ENCODE measurements around the gene UTP14C. TPM values are rescaled to one million over a fixed set of nuclear protein-coding genes. Genes with fewer than 3 reads are reported as not detected.
"Not testable (repeated sequence)": the region's sequence is repeated elsewhere in the genome, so short reads cannot be mapped to it uniquely, and the experiment has no call there.

The UTP14C gene
- total and polyA plus RNA-seq, 4 experiments from 2014 or later, result 1.9 to 16.1 (median 9.3) TPM

DNA sequence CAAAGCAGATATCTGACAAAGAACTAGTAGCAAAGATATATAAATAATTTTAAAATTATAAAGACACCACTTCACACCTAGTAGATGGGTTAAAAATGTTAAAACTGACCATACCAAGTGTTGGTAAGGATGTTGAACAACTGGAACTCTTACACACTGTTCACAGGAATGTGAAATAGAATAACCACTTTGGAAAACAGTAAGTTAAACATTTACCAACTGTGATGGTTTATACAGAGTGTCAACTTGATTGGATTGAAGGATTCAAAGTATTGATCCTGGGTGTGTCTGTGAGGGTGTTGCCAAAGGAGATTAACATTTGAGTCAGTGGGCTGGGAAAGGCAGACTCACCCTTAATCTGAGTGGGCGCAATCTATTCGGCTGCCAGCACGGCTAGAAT, 19.2 kb downstream of the UTP14C start:
- DNase-seq, result no peak
- H3K4me3 Mint-ChIP-seq, result no peak overlapping the region
- ChIA-PET POLR2A (ENCODE audit: partially characterized antibody) (no interaction called here), CTCF (ENCODE audit: partially characterized antibody) (no interaction called here)
- H3K36me3 Mint-ChIP-seq, result peaks cover 9 to 16% of the 10 kb centered on the region in 2 donors
- H3K4me1 Mint-ChIP-seq, result no peaks in the 10 kb centered on the region
- peaks cover 0 to 28% (median 9%) of the 10 kb centered on the region in 8 donors for H3K9me3 Mint-ChIP-seq
- Histone ChIP-seq H3K4me3 (ENCODE audit: low read length in 2 of 2) (no peak overlapping the region), H3K9me3 (ENCODE audit: control insufficient read depth in 1 of 2, low read length in 2 of 2) (no peaks in the 10 kb centered on the region), H3K4me1 (ENCODE audit: insufficient read depth, low read length) (no peaks in the 10 kb centered on the region), H3K27me3 (ENCODE audit: insufficient read depth, low read length) (no peaks in the 10 kb centered on the region), H3K36me3 (ENCODE audit: insufficient read depth, low read length) (no peaks in the 10 kb centered on the region), H3K27ac (ENCODE audit: low read depth, low read length) (no peak overlapping the region)
- intact Hi-C loops (cut with micrococcal nuclease), result no loop called here
- H3K27me3 Mint-ChIP-seq, result no peaks in the 10 kb centered on the region
- no peak overlapping the region for H3K27ac Mint-ChIP-seq

DNA sequence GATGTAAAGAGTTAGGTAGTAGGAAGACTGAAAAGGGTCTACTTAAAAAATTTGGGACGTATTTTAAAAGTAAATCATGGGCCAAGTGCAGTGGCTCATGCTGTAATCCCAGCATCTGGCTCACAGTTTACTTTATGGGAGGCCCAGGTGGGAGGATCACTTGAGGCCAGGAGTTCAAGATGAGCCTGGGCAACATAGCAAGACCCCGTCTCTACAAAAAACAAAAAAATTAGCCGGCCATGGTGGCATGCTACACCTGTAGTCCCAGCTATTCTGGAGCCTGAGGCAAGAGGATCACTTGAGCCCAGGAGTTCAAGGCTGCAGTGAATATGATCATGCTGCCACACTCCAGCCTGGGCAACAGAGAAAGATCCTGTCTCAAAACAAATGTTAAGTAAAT, 23.0 kb downstream of the UTP14C start:
- Histone ChIP-seq H3K27me3 (ENCODE audit: insufficient read depth, low read length) (no peaks in the 10 kb centered on the region), H3K4me3 (ENCODE audit: low read length in 2 of 2) (no peak overlapping the region), H3K4me1 (ENCODE audit: insufficient read depth, low read length) (no peaks in the 10 kb centered on the region), H3K27ac (ENCODE audit: low read depth, low read length) (no peak overlapping the region), H3K9me3 (ENCODE audit: control insufficient read depth in 1 of 2, low read length in 2 of 2) (no peaks in the 10 kb centered on the region), H3K36me3 (ENCODE audit: insufficient read depth, low read length) (no peaks in the 10 kb centered on the region)
- H3K27me3 Mint-ChIP-seq, result peaks cover 4 to 5% of the 10 kb centered on the region in 2 donors
- intact Hi-C loops (cut with micrococcal nuclease), result no loop called here
- no peak overlapping the region for H3K27ac Mint-ChIP-seq
- POLR2A ChIA-PET (ENCODE audit: partially characterized antibody), result no interaction called here
- peaks cover 8 to 15% of the 10 kb centered on the region in 2 donors for H3K36me3 Mint-ChIP-seq
- H3K4me3 Mint-ChIP-seq, result no peak overlapping the region
- H3K4me1 Mint-ChIP-seq, result no peaks in the 10 kb centered on the region
- H3K9me3 Mint-ChIP-seq, result peaks cover 0 to 45% (median 13%) of the 10 kb centered on the region in 8 donors
- DNase-seq, result no peak
- CTCF ChIA-PET (ENCODE audit: partially characterized antibody), result no interaction called here

DNA sequence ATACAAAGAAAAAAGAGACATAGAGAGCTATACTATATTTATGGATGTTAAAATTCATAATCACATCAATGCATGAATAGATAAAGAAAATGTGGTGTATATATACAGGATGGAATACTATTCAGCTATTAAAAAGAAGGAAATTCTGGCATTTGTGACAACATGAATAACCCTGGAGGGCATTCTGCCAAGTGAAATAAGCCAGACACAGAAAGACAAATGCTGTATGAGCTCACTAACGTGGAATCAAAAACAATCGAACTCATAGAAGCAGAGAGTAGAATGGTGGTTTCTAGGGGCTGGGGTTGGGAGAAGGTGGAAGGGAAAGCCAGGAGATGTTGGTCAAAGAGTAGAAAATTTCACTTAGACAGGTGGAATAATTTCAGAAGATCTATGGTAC, 24.0 kb downstream of the UTP14C start:
- no peaks in the 10 kb centered on the region for H3K27me3 ChIP-seq (ENCODE audit: insufficient read depth, low read length)
- no peaks in the 10 kb centered on the region for H3K4me1 ChIP-seq (ENCODE audit: insufficient read depth, low read length)
- H3K36me3 Mint-ChIP-seq, result peaks cover 8 to 15% of the 10 kb centered on the region in 2 donors
- H3K27ac Mint-ChIP-seq, result no peak overlapping the region
- H3K9me3 ChIP-seq (ENCODE audit: control insufficient read depth in 1 of 2, low read length in 2 of 2), result no peaks in the 10 kb centered on the region
- peaks cover 0 to 42% (median 16%) of the 10 kb centered on the region in 8 donors for H3K9me3 Mint-ChIP-seq
- no peak overlapping the region for H3K4me3 ChIP-seq (ENCODE audit: low read length in 2 of 2)
- H3K4me3 Mint-ChIP-seq, result no peak overlapping the region
- H3K27ac ChIP-seq (ENCODE audit: low read depth, low read length), result no peak overlapping the region
- H3K4me1 Mint-ChIP-seq, result no peaks in the 10 kb centered on the region
- intact Hi-C loops (cut with micrococcal nuclease), result no loop called here
- peaks cover 4 to 5% of the 10 kb centered on the region in 2 donors for H3K27me3 Mint-ChIP-seq
- CTCF ChIA-PET (ENCODE audit: partially characterized antibody), result no interaction called here
- no peaks in the 10 kb centered on the region for H3K36me3 ChIP-seq (ENCODE audit: insufficient read depth, low read length)
- no peak for DNase-seq
- POLR2A ChIA-PET (ENCODE audit: partially characterized antibody), result no interaction called here

DNA sequence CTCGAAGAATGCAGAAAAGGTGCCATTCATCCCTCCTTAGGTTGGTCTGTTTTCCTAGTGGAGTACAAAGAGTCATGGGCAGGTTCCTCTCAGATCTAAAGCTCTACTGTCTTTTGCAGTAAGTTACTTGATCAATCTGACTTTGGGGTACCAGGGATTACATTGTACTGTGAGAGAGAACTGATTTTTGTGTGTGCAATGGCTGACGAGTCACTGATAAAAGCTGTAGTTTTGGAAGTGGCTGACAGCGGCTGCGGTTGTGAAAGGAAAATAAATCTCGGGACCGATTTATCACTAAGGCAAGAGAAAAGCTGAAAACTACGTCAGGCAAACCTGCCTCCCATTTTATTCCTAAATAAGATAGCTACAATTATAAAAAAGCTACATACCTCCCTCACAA, 26.9 kb downstream of the UTP14C start:
- Histone ChIP-seq H3K4me1 (ENCODE audit: insufficient read depth, low read length) (no peaks in the 10 kb centered on the region), H3K36me3 (ENCODE audit: insufficient read depth, low read length) (no peaks in the 10 kb centered on the region), H3K27ac (ENCODE audit: low read depth, low read length) (no peak overlapping the region), H3K9me3 (ENCODE audit: control insufficient read depth in 1 of 2, low read length in 2 of 2) (no peaks in the 10 kb centered on the region), H3K27me3 (ENCODE audit: insufficient read depth, low read length) (no peaks in the 10 kb centered on the region), H3K4me3 (ENCODE audit: low read length in 2 of 2) (no peak overlapping the region)
- no peak overlapping the region for H3K4me3 Mint-ChIP-seq
- H3K4me1 Mint-ChIP-seq, result no peaks in the 10 kb centered on the region
- H3K27ac Mint-ChIP-seq, result no peak overlapping the region
- H3K27me3 Mint-ChIP-seq, result peaks cover 4 to 5% of the 10 kb centered on the region in 2 donors
- ChIA-PET CTCF (ENCODE audit: partially characterized antibody) (interaction anchor here (0.6 kb wide), 1 partner anchor 17 kb away, joined by 4 read pairs; no protein-coding TSS in a partner anchor), POLR2A (ENCODE audit: partially characterized antibody) (no interaction called here)
- H3K36me3 Mint-ChIP-seq, result peaks cover 3 to 7% of the 10 kb centered on the region in 2 donors
- H3K9me3 Mint-ChIP-seq, result peaks cover 0 to 40% (median 22%) of the 10 kb centered on the region in 8 donors
- intact Hi-C loops (cut with micrococcal nuclease), result no loop called here
- DNase-seq, result no peak

DNA sequence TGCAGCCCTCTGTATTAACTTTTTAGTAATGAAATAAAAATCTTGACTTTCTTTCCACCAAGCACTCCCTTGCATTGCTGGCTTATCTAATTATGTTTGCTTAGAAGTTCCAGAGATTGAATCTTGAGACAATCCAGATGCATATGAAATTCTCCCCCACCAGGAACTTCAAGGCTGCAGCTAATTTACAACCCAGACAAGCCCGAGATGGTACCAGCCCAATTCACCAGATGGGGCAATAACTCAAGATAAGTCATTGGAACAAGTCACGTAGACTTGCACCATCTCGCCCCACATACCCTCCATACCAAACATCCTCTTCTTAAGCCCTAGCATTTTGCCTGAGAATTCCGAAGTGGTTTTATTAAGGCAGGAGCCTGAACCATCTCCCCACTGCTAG, 29.0 kb downstream of the UTP14C start:
- H3K4me1 ChIP-seq (ENCODE audit: insufficient read depth, low read length), result no peaks in the 10 kb centered on the region
- CTCF ChIA-PET (ENCODE audit: partially characterized antibody), result no interaction called here
- no peak overlapping the region for H3K4me3 ChIP-seq (ENCODE audit: low read length in 2 of 2)
- POLR2A ChIA-PET (ENCODE audit: partially characterized antibody), result no interaction called here
- intact Hi-C loops (cut with micrococcal nuclease), result no loop called here
- Mint-ChIP-seq H3K4me1 (no peaks in the 10 kb centered on the region), H3K9me3 (peaks cover 0 to 39% (median 23%) of the 10 kb centered on the region in 8 donors), H3K27ac (no peak overlapping the region), H3K36me3 (peaks cover 3 to 7% of the 10 kb centered on the region in 2 donors), H3K4me3 (no peak overlapping the region), H3K27me3 (peaks cover 4 to 5% of the 10 kb centered on the region in 2 donors)
- no peak for DNase-seq
- no peaks in the 10 kb centered on the region for H3K27me3 ChIP-seq (ENCODE audit: insufficient read depth, low read length)
- no peaks in the 10 kb centered on the region for H3K9me3 ChIP-seq (ENCODE audit: control insufficient read depth in 1 of 2, low read length in 2 of 2)
- H3K36me3 ChIP-seq (ENCODE audit: insufficient read depth, low read length), result no peaks in the 10 kb centered on the region
- no peak overlapping the region for H3K27ac ChIP-seq (ENCODE audit: low read depth, low read length)

DNA sequence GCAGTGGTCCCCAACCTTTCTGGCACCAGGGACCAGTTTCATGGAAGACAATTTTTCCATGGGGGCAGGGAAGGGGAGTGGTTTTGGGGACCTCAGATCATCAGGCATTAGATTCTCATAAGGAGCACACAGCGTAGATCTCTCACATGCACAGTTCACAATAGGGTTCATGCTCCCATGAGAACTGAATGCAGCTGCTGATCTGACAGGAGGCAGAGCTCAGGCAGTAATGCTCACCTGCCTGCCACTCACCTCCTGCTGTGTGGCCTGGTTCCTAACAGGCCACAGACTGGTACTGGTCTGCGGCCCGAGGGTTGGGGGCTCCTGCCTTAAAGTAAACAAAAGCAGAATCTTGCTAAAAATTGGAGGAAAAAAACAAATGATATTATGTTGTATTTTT, 36.6 kb downstream of the UTP14C start:
- H3K27me3 Mint-ChIP-seq; H3K27ac Mint-ChIP-seq; H3K9me3 ChIP-seq (ENCODE audit: control insufficient read depth in 1 of 2, low read length in 2 of 2); H3K4me3 ChIP-seq (ENCODE audit: low read length in 2 of 2); H3K36me3 ChIP-seq (ENCODE audit: insufficient read depth, low read length); H3K36me3 Mint-ChIP-seq; H3K4me1 ChIP-seq (ENCODE audit: insufficient read depth, low read length); DNase-seq; H3K4me3 Mint-ChIP-seq; H3K4me1 Mint-ChIP-seq; CTCF ChIA-PET (ENCODE audit: partially characterized antibody); intact Hi-C loops (cut with micrococcal nuclease); H3K27ac ChIP-seq (ENCODE audit: low read depth, low read length); POLR2A ChIA-PET (ENCODE audit: partially characterized antibody); H3K27me3 ChIP-seq (ENCODE audit: insufficient read depth, low read length): not testable (repeated sequence)
- peaks cover 0 to 39% (median 22%) of the 10 kb centered on the region in 8 donors for H3K9me3 Mint-ChIP-seq

DNA sequence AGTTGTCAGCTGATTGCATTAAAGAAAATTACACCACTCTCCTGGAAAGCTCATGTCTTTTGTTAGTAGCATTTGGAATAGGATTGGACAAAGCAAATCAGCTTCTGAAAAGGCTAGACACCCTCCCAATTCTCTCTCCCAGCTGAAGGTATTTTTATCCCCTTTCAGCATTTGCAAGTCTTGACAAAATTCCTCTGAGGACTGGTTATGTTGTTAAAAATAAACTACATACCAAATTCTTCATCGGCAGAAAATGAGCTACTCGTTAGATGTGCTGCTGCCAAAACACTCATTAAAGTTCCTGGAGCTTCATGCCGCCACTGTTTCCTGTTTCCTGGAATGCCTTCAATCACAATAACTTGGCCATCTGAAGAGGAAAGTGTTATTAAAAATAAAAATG, 37.1 kb downstream of the UTP14C start:
- intact Hi-C loops (cut with micrococcal nuclease), result no loop called here
- Histone ChIP-seq H3K4me3 (ENCODE audit: low read length in 2 of 2) (no peak overlapping the region), H3K4me1 (ENCODE audit: insufficient read depth, low read length) (no peaks in the 10 kb centered on the region), H3K27ac (ENCODE audit: low read depth, low read length) (no peak overlapping the region), H3K36me3 (ENCODE audit: insufficient read depth, low read length) (no peaks in the 10 kb centered on the region), H3K9me3 (ENCODE audit: control insufficient read depth in 1 of 2, low read length in 2 of 2) (no peaks in the 10 kb centered on the region), H3K27me3 (ENCODE audit: insufficient read depth, low read length) (no peaks in the 10 kb centered on the region)
- ChIA-PET CTCF (ENCODE audit: partially characterized antibody) (interaction anchor here (1.2 kb wide), 1 partner anchor 10 kb away, joined by 3 read pairs; no protein-coding TSS in a partner anchor), POLR2A (ENCODE audit: partially characterized antibody) (no interaction called here)
- no peak overlapping the region for H3K27ac Mint-ChIP-seq
- no peaks in the 10 kb centered on the region for H3K27me3 Mint-ChIP-seq
- no peak for DNase-seq
- H3K4me1 Mint-ChIP-seq, result no peaks in the 10 kb centered on the region
- H3K9me3 Mint-ChIP-seq, result peaks cover 0 to 44% (median 24%) of the 10 kb centered on the region in 8 donors
- no peaks in the 10 kb centered on the region for H3K36me3 Mint-ChIP-seq
- H3K4me3 Mint-ChIP-seq, result no peak overlapping the region

DNA sequence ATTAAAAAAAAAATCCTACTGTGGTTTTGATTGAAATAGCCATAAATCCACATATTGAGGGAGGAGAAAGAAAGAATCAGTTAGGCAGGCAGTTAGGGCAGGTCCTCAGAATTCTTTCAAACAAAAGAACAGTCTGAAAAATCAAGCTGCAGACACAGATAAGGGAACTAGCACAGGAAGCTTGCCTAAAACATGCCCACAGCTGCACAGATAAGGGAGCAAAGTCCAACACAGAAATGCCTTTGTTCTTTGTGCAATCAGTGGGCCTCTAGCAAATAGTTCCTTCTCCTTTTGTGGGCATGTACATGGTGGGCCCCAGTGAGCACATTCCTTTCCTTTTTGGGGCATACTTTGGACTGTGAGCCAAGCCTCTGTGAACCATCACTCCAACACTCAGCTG, 42.7 kb downstream of the UTP14C start:
- peaks cover 14 to 16% of the 10 kb centered on the region in 2 donors for H3K27me3 Mint-ChIP-seq
- ChIA-PET POLR2A (ENCODE audit: partially characterized antibody) (interaction anchor here (0.6 kb wide), 1 partner anchor 122 kb away, joined by 3 read pairs; no protein-coding TSS in a partner anchor), CTCF (ENCODE audit: partially characterized antibody) (no interaction called here)
- H3K4me3 Mint-ChIP-seq, result no peak overlapping the region
- H3K4me1 Mint-ChIP-seq, result peaks cover 0 to 4% (median under 1%) of the 10 kb centered on the region in 4 donors
- no peaks in the 10 kb centered on the region for H3K27me3 ChIP-seq (ENCODE audit: insufficient read depth, low read length)
- H3K27ac ChIP-seq (ENCODE audit: low read depth, low read length), result no peak overlapping the region
- no peaks in the 10 kb centered on the region for H3K4me1 ChIP-seq (ENCODE audit: insufficient read depth, low read length)
- no peak for DNase-seq
- H3K9me3 Mint-ChIP-seq, result peaks cover 0 to 61% (median 41%) of the 10 kb centered on the region in 8 donors
- intact Hi-C loops (cut with micrococcal nuclease), result no loop called here
- H3K9me3 ChIP-seq (ENCODE audit: control insufficient read depth in 1 of 2, low read length in 2 of 2), result peaks cover 0 to 6% of the 10 kb centered on the region in 2 donors
- no peak overlapping the region for H3K27ac Mint-ChIP-seq
- H3K36me3 ChIP-seq (ENCODE audit: insufficient read depth, low read length), result no peaks in the 10 kb centered on the region
- H3K4me3 ChIP-seq (ENCODE audit: low read length in 2 of 2), result no peak overlapping the region
- H3K36me3 Mint-ChIP-seq, result peaks cover 7% of the 10 kb centered on the region in 2 donors
